Uterus (tissue), 4 donors: Measurements from ENCODE around the gene ABCC11. TPM values are rescaled to one million over a fixed set of nuclear protein-coding genes. Genes with fewer than 3 reads are reported as not detected.

Source experiments
- DNase-seq, 2 donors: peaks; one replicate each; pipeline ENCODE4 v3.0.0-alpha.2; 2019 to 2020
- H3K27ac ChIP-seq, 2 donors: fragments of 200-600 bp; sonication (generic); 1 replicate in 1 of 2; 2 replicates in 1 of 2; pipeline ENCODE4 v1.5.1; 2016 to 2018
- H3K27me3 ChIP-seq, 2 donors: fragments of 200-600 bp; sonication (generic); one replicate each; pipeline ENCODE4 v1.5.1; 2018 to 2019; ENCODE audit warnings: control low read depth in 1 of 2
- H3K36me3 ChIP-seq, 2 donors: fragments of 200-600 bp; sonication (generic); one replicate each; pipeline ENCODE4 v1.5.1; 2019; ENCODE audit warnings: control low read depth in 1 of 2
- H3K4me1 ChIP-seq, 2 donors: fragments of 200-600 bp; sonication (generic); one replicate each; pipeline ENCODE4 v1.5.1; 2018 to 2019; ENCODE audit warnings: control low read depth in 1 of 2
- H3K4me3 ChIP-seq, 2 donors: fragments of 200-600 bp; sonication (generic); 1 replicate in 1 of 2; 2 replicates in 1 of 2; pipeline ENCODE4 v1.5.1; 2018 to 2019; ENCODE audit warnings: mild to moderate bottlenecking in 1 of 2
- H3K9me3 ChIP-seq, 2 donors: fragments of 200-600 bp; sonication (generic); one replicate each; pipeline ENCODE4 v1.5.1; 2019; ENCODE audit warnings: control low read depth in 1 of 2
- POLR2A ChIP-seq, 2 donors: fragments of 450-650 bp; IDR thresholded peaks; one replicate each; pipeline ENCODE4 v1.6.1; 2016; ENCODE audit warnings: antibody characterized with exemption in 2 of 2, mild to moderate bottlenecking in 1 of 2, moderate library complexity in 1 of 2
- intact Hi-C: fragments of 100-400 bp; cut with DNase I; formaldehyde crosslinking; loops from one replicate; pipeline ENCODE4 v1.15.1; 2023; ENCODE audit warnings: low total_unique reads
- total RNA-seq, 4 donors: library from RNA; depleted of rRNA in 3 of 4; stranded (reverse); fragments of >200 nt in 3 of 4; gene quantifications; one replicate each; pipeline versions ENCODE4 v1.1.0 to v1.2.4, GENCODE V29; 2014 to 2023
- TF ChIP-seq, protein P1 (sequence below), 4 experiments: fragments of 200-600 bp in 2 of 4; fragments of 450-650 bp in 2 of 4; sonication (generic) in 2 of 4; IDR thresholded peaks; one replicate each; pipeline ENCODE4 v1.5.1; 2016 to 2019; ENCODE audit warnings: antibody characterized with exemption in 4 of 4, mild to moderate bottlenecking in 2 of 4, moderate library complexity in 1 of 4
- donor health status: DM: yes; HTN: yes; CAD: no.

Gene ABCC11
- total RNA-seq, 4 donors from 2014 or later: 0.48 TPM; not detected in 3

GRCh38 chr16:48231727-48232492, 15.4 kb downstream of the ABCC11 start:
- H3K27me3 ChIP-seq: no peaks in the 10 kb centered on the region
- H3K36me3 ChIP-seq: no peaks in the 10 kb centered on the region
- DNase-seq: peak in 1 of 2 donors; percentile 16
- intact Hi-C loops: no loop called here
- no peak for TF ChIP-seq POLR2A (IDR thresholded peaks at IDR 0.05)
- TF ChIP-seq, protein P1, sequence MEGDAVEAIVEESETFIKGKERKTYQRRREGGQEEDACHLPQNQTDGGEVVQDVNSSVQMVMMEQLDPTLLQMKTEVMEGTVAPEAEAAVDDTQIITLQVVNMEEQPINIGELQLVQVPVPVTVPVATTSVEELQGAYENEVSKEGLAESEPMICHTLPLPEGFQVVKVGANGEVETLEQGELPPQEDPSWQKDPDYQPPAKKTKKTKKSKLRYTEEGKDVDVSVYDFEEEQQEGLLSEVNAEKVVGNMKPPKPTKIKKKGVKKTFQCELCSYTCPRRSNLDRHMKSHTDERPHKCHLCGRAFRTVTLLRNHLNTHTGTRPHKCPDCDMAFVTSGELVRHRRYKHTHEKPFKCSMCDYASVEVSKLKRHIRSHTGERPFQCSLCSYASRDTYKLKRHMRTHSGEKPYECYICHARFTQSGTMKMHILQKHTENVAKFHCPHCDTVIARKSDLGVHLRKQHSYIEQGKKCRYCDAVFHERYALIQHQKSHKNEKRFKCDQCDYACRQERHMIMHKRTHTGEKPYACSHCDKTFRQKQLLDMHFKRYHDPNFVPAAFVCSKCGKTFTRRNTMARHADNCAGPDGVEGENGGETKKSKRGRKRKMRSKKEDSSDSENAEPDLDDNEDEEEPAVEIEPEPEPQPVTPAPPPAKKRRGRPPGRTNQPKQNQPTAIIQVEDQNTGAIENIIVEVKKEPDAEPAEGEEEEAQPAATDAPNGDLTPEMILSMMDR (IDR thresholded peaks at IDR 0.05): peak in 1 of 4 experiments; percentile 5
- H3K9me3 ChIP-seq: no peaks in the 10 kb centered on the region
- H3K4me3 ChIP-seq: no peak overlapping the region
- H3K4me1 ChIP-seq: no peaks in the 10 kb centered on the region
- H3K27ac ChIP-seq: no peak overlapping the region

DNA sequence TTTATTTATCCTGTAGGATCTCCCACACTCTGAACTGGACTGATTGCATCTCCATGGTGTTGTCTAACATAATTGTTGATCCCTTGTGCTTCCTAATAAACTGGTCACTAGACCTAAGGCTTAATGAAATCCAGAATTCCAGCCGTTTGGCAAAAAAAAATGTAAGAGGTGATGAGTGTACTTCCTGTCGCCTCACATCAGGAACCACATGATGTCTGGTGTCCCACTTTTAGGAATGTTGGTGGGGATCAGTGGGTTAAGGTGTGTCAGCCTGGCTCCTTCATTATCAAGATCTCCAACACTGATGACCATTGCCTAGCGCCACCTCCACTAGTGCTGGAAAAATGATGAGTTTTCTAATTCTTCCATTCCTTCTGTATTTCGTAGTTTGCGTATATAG, 21.9 kb downstream of the ABCC11 start:
- H3K4me1 ChIP-seq: no peaks in the 10 kb centered on the region
- intact Hi-C loops: no loop called here
- H3K4me3 ChIP-seq: no peak overlapping the region
- H3K27ac ChIP-seq: no peak overlapping the region
- no peak for DNase-seq
- H3K27me3 ChIP-seq: no peaks in the 10 kb centered on the region
- H3K36me3 ChIP-seq: no peaks in the 10 kb centered on the region
- TF ChIP-seq POLR2A (IDR thresholded peaks at IDR 0.05): no peak
- TF ChIP-seq, protein P1 (IDR thresholded peaks at IDR 0.05): no peak
- H3K9me3 ChIP-seq: no peaks in the 10 kb centered on the region

GRCh38 chr16:48223490-48223889, 23.8 kb downstream of the ABCC11 start:
- Histone ChIP-seq H3K27me3 (no peaks in the 10 kb centered on the region), H3K4me3 (no peak overlapping the region), H3K4me1 (no peaks in the 10 kb centered on the region), H3K27ac (no peak overlapping the region), H3K9me3 (no peaks in the 10 kb centered on the region), H3K36me3 (no peaks in the 10 kb centered on the region)
- intact Hi-C loops: no loop called here
- TF ChIP-seq POLR2A (IDR thresholded peaks at IDR 0.05): no peak
- TF ChIP-seq, protein P1 (IDR thresholded peaks at IDR 0.05): no peak
- DNase-seq: no peak

GRCh38 chr16:48220891-48221290, 26.4 kb downstream of the ABCC11 start:
- TF ChIP-seq POLR2A (IDR thresholded peaks at IDR 0.05): no peak
- TF ChIP-seq, protein P1 (IDR thresholded peaks at IDR 0.05): no peak
- no peaks in the 10 kb centered on the region for H3K9me3 ChIP-seq
- H3K4me3 ChIP-seq: no peak overlapping the region
- DNase-seq: no peak
- H3K27ac ChIP-seq: no peak overlapping the region
- no peaks in the 10 kb centered on the region for H3K4me1 ChIP-seq
- H3K27me3 ChIP-seq: no peaks in the 10 kb centered on the region
- intact Hi-C loops: no loop called here
- no peaks in the 10 kb centered on the region for H3K36me3 ChIP-seq

GRCh38 chr16:48218473-48218872, 28.9 kb downstream of the ABCC11 start:
- no peak overlapping the region for H3K27ac ChIP-seq
- no peak for DNase-seq
- H3K4me1 ChIP-seq: no peaks in the 10 kb centered on the region
- H3K4me3 ChIP-seq: no peak overlapping the region
- TF ChIP-seq, protein P1 (IDR thresholded peaks at IDR 0.05): no peak
- TF ChIP-seq POLR2A (IDR thresholded peaks at IDR 0.05): no peak
- no peaks in the 10 kb centered on the region for H3K36me3 ChIP-seq
- no peaks in the 10 kb centered on the region for H3K27me3 ChIP-seq
- H3K9me3 ChIP-seq: no peaks in the 10 kb centered on the region
- intact Hi-C loops: no loop called here
